Sciatic nerve (tissue), 2 donors: ENCODE measurements around the gene PNMA6F. TPM values are rescaled to one million over a fixed set of nuclear protein-coding genes. Genes with fewer than 3 reads are reported as not detected.
A peak's percentile ranks its signal among the peaks of the same experiment; 100 is the strongest.
"Not testable (repeated sequence)": the region's sequence is repeated elsewhere in the genome, so short reads cannot be mapped to it uniquely, and the experiment has no call there.

Experiments used
- ATAC-seq: fragments of 200-7000 bp; cut with Tn5 transposase; one replicate; pipeline ENCODE4 v1.9.1; 2020; ENCODE audit warnings: mild to moderate bottlenecking, moderate library complexity
- DNase-seq: peaks from one replicate; pipeline ENCODE4 v3.0.0-alpha.2; 2020; ENCODE audit warnings: low spot score
- intact Hi-C: fragments of 100-400 bp; cut with DNase I; formaldehyde crosslinking; loops from one replicate; pipeline ENCODE4 v1.14.2; 2022
- total RNA-seq: library from RNA; stranded (reverse); fragmentation: NEBNext Ultra II Directional; extraction: Animal tissue kit (Norgen Biotek cat#: 25700); gene quantifications from one replicate; pipeline ENCODE4 v1.2.1, GENCODE V29; 2021
- donor health status: DM: no; HTN: no; CAD: no.
- donor health status: DM: no; HTN: no; CAD: no.

PNMA6F gene
- total RNA-seq, 1 donor from 2014 or later: not detected

DNA sequence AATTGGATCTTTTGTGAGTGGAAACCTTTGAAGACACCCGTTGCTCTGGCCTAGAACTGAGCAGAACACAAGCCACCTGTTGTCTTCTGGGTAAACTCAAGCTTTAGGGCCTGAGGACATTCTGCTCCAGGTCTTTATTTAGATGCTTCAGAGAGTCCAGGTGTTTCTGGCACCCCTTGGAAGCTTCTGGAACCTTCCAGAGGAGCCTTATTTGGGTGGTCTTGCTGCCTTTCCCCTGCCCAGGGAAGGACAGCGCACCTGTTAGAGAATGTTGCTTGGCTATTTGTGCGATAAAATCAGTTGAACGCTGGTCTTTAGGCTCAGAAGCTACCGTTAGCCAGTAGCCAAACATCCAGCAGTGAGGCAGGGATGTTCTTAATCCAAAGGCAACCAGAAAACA is 15.4 kb upstream of the PNMA6F start:
- DNase-seq (no peak), ATAC-seq (no peak)
- intact Hi-C loops: no loop called here

DNA sequence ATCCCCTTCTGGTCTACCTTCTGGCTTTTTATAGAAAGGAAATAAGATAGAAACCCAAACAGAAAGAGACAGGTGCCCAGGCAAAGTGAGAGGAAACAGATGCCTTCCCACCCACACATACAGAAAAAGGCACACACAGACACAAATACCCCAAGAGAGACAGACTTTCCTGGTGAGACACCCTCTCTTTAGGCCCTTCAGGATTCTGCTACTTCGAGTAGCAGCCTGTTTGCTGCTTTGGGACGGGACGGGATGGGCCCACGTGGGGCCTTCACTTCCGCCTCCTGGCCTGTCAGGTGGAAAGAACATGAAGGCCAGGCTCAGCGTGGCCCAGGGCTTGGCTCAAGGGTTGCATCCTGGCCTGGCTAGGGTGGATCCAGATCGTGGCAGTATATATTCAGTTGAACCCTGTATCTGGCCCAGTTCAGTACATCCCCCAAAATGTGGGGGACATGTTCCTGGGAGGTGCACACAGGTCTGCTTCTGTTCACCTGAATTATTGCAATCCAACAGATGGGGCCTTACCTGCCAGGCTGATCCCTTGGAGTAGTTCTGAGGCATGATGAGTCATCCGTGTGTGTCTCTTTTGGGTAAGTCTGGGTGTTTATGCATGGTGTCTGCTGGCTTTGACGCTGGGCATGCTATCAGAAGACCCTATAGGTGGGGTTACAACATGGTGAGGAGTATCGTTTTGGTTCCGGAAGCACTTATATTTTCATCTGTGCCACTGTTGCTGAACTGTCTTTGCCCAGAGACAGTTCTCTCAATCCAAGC is 14.7 kb upstream of the PNMA6F start:
- intact Hi-C loops: no loop called here
- no peak for ATAC-seq

DNA sequence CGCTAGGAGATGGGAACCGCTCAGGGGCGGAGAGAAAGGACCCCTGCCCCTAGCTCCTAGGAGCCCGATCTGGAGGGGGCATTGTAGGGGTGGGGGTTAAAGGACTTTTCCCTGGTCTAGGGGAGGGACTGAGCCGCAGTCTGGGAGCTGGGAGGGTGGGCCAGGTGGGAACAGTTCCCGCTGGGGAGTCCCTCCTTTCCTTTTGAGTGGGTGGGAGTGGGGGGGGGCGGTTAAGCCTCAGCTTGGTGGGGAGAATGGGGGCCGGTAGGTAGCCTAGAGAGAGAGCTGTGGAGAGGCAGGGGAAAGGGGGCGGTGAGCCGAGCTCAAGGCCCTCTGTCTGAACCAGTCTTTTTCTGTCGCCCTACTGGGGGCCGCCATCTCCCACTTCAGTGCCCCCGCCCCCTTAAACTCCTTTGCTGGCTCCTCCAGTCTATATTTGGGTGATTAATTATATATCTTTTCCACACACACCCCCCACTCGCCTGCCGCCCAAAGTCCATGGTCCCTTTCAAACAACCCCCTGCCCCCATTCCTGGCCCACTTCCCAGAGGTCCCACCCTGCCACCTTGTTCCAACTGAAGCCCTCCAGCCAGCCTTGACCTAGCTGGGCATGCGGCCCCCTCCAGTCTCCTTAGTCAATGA is 13.2 kb upstream of the PNMA6F start:
- ATAC-seq (no peak), DNase-seq (no peak)
- intact Hi-C loops: no loop called here

More for the DNA sequence above, 14.7 kb upstream of the PNMA6F start:
- no peak for DNase-seq

- intact Hi-C loops: no loop called here
- peak; percentile 99 for ATAC-seq
- DNase-seq: peak; percentile 85
Observed at GRCh38 chrX:153333821-153334653, 12.5 kb upstream of the PNMA6F start, which contains the start of gene ZNF275. TSS of gene ZNF275 (plus strand) at chrX:153334153. CDS start at chrX:153336680, 2,527 bp downstream.

- no peak for ATAC-seq
- intact Hi-C loops: no loop called here
Observed at GRCh38 chrX:153333266-153333665, 11.7 kb upstream of the PNMA6F start.

GRCh38 chrX:153327561-153327960 is 6.0 kb upstream of the PNMA6F start:
- intact Hi-C loops: no loop called here
- DNase-seq (no peak), ATAC-seq (no peak)

More at GRCh38 chrX:153333266-153333665, 11.7 kb upstream of the PNMA6F start:
- no peak for DNase-seq

- no peak for DNase-seq
- intact Hi-C loops: no loop called here
- ATAC-seq: no peak
Observed at GRCh38 chrX:153320555-153321184, 897 bp downstream of the PNMA6F start.

DNA sequence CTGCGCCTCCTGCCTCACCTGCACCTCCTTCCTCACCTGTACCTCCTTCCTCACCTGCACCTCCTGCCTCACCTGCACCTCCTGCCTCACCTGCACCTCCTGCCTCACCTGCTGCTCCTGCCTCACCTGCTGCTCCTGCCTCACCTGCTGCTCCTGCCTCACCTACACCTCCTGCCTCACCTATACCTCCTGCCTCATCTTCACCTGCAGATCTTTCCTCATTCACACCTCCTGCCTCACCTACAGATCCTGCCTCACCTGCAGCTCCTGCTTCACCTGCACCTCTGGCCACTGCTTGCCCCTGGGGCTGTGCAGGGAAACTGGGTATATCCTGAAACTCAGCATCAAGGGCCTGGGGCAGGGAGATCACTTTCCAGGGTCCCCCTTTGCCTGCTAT is 1.5 kb downstream of the PNMA6F start:
- ATAC-seq, intact Hi-C loops, DNase-seq: not testable (repeated sequence)

- ATAC-seq (no peak), DNase-seq (no peak)
- intact Hi-C loops: no loop called here
Observed at GRCh38 chrX:153319295-153320046, 2.1 kb downstream of the PNMA6F start.

DNA sequence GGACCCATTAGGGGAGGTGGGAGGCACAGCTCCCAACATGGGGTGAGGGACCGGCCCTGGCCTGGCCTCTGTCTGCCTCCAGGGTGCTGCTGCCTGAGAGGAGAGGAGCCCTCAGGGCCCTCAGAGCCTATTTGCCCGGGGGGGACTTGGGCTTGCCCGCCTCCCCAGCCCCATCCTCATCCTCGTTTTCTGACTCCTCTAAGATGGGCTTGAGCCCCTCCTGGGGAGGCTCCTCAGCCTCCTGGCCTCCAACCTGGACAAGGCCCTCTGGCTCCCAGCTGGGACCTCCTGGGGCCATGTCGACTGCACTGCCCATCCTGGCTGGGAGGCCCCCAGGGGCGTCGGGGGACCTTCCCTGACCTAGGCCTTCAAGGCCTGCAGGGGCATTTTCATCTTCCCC is 2.8 kb downstream of the PNMA6F start:
- ATAC-seq (no peak), DNase-seq (no peak)
- intact Hi-C loops: no loop called here

GRCh38 chrX:153317996-153318722 is 3.4 kb downstream of the PNMA6F start:
- intact Hi-C loops: no loop called here
- ATAC-seq: no peak
- DNase-seq: no peak

DNA sequence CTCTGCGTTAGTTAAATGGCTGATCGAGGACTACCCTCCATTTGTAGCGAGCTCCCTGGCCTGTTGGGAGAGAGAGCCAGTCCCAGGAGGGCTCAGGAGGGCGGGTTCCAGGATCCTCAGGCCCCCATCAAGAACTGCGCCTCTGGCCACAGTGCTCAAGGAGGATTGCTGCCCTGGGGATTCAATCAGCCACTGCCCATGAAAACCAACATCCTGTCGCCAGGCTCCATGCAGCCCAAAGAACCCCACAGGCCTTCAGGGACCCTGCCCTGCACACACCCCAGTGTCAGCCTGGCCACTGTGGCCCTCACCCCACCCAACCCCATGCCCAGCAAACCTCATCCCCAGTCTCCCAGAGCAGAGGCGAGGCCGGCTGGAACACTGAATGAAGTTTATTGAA is 4.3 kb downstream of the PNMA6F start:
- ATAC-seq: no peak

DNA sequence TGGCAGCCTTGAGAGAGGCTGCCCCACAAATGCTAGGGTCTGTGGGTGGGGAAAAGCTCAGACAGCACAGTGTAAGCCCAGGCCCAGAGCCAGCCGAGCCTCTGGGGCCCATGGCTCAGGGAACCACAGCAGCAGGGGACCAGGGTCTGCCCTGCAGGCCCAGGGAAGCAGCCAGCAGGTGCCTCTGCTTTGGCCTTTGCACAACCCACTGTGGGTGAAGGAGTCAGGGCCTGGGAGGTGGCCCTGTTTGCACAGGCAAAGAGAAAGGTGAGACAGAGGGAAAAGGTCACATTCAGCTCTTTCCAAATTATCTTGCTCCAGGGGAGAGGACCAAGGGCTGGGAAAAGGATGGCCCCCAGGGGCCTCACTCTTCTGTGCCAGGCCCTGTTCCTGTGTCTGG is 8.7 kb downstream of the PNMA6F start:
- ATAC-seq: no peak
- no peak for DNase-seq
- intact Hi-C loops: no loop called here

More for the DNA sequence above, 4.3 kb downstream of the PNMA6F start:
- intact Hi-C loops: no loop called here
- no peak for DNase-seq

- no peak for DNase-seq
- intact Hi-C loops: no loop called here
- ATAC-seq: no peak
Observed at GRCh38 chrX:153312041-153312440, 9.5 kb downstream of the PNMA6F start.

DNA sequence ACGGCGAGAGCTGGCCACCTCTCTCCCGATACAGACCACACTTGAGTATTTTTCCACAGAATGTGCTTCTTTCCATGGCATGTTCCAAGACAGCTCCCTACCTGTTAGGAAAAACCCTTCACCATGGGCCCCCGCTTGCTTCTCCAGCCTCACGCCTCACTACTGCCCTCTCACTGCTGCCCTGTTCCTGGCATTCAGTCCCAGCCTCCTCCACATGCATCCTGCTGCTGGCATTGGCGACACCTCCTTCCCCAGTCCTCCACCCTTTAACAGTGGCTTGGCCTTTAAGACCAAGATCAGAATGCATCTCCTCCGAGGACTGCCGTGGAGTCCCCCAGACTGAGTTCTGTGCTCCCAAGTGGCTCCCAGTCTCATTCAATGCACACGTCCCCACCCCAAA is 10.7 kb downstream of the PNMA6F start:
- ATAC-seq (no peak), DNase-seq (no peak)
- intact Hi-C loops: no loop called here

- intact Hi-C loops: no loop called here
- DNase-seq: no peak
- no peak for ATAC-seq
Observed at GRCh38 chrX:153307276-153308178, 14.0 kb downstream of the PNMA6F start.

DNA sequence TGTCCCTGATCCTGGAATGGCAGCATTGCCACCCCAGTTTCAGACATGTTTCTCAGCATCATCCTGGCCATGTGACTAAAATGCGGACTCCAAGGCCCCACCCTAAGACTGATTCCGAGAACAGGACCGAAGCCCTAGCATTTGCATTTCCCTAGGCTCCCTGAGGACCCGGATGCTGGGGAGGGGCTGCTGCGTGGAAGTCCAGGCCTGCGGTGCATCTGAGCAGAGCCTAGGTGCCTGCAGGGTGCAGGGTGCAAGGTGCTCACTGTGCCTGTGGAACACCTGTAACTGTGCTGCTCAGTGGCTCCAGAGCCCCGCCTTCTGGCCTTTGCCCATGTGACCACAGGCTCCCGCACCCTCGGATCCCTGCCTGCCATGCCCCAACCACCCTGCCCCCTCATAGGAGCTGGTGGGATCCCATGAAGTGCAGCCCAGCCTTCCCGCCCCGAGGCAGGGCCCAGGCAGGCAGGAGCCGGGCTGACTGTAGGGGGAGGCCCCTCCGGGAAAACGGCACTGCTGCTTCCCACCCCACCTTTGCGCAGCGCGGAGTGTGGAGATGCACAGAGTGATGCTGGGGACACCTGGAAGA is 14.9 kb downstream of the PNMA6F start:
- ATAC-seq (no peak), DNase-seq (no peak)
- intact Hi-C loops: no loop called here
